HG02763 (cell line): ENCODE results near the gene PSMD5.
A peak's percentile ranks its signal among the peaks of the same experiment; 100 is the strongest.

Source experiments
- ATAC-seq: cut with Tn5 transposase; IDR thresholded peaks from one replicate; pipeline ENCODE4 v1.9.1; 2021; ENCODE audit warnings: mild to moderate bottlenecking, moderate library complexity; ENCODE audit not compliant: unreplicated experiment

The PSMD5 gene

DNA sequence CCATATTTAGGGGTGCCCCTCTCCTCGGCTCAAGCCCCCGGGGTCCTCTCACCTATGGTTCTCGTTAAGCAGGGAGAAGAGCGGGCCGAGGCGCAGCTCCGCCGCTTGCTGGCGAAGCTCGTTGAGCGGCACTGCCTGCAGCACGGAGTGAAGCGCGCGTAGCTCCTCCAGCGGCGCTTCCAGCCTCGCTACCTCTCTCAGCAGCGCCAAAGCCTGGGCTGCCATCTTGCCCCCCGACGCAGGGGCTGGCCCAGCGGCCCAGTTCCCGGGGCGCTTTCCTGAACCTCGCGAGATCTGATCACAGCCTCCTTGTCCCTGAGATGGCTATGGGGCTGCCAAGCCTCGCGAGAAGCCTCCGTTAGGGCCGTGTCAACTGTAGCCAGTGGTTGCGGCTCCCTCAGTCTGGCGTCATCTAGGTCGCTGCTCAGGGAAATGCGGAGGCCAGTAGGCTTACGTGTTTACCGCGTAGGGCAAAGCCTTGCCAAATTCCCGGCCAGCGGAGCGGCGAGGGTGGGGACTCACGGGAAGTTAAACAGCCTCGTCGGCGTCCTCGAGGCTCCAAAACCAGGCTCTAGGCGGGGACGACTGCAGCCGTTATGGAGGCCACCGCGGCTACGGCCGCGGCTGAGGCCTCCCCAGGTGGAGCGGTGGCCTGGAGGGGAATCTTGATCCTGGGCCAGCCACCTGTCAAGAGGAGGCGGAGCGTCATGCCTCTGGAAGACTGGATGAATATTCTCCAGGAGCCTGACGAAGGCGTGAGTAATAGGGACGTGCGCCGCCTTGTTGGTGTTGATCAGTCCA is at the start of gene PSMD5:
Gene PSMD5 (minus strand): TSS at position 238 of the 801 bp plus-strand sequence. CDS start 13 bp downstream, at position 225.
- peak; percentile 98 for ATAC-seq

DNA sequence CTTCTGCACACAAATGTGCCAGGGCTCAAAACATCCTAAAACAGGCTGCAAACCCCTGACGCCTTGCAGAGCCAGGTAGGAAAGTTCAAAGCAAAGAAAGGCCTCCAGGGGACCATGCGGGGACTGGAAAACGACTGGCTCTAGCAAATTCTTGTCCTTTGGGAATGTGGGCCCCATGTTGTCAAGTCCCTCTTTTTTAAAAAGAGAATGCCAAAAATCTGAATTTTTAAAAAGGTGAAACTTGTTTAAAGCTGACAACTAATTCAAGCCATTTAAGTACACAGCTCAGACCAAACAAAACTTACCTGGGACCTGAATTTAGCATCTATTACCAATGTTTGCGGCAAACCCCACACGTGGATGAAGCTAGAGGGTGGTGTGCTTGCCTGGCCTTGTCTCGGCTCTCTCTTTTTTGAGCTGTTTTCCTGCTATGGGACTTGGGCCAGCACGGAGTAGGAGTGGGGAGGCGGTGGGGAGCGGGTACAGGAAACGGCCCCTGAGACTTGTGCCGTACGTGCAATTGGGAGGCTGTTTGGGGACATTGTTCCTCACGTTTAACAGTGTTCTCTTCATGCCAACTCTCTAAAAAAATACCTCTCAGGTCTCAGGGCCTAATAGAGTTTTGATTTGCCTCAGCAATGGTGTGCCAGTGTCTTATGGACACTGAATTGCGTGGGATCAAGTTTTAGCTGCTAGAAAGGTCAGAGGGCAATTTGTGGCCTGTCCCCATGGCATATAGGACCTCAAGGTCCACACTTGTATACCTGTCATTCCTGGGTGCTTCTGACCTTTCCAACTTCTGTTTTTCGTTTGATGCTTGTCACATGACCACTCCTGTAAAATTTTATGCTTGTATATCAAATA is 49.4 kb upstream of the PSMD5 start:
- peak; percentile 30 for ATAC-seq

DNA sequence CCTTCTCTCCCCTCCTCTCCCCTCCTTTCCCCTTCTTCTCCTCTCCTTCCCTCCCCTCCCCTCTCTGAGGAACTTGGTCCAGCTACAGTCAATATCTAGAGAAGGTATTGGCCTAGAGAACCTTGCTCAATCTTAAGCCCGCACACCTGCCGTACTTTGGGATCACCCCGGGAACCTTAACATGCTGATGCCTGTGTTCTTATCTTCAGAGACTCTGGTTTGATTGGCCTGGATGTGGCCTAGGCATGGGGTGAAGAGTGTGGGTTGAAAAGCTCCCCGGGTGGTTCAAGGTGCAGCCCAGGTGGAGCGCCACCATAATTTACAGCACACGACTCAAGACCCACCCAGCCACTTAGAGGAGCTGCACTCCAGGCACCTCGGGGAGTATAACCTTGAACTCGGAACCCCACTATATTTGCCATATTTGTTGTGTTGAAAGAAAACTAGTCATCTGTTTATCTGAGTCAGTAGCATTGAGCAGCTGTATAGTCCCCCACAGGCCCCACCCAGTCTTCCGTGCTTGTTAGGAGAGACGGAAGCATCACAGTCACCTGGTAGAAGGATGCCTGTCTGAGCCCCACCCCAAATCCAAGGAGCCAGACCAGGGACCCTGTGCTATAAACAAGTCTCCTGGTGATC is 48.6 kb upstream of the PSMD5 start:
- ATAC-seq: no peak

DNA sequence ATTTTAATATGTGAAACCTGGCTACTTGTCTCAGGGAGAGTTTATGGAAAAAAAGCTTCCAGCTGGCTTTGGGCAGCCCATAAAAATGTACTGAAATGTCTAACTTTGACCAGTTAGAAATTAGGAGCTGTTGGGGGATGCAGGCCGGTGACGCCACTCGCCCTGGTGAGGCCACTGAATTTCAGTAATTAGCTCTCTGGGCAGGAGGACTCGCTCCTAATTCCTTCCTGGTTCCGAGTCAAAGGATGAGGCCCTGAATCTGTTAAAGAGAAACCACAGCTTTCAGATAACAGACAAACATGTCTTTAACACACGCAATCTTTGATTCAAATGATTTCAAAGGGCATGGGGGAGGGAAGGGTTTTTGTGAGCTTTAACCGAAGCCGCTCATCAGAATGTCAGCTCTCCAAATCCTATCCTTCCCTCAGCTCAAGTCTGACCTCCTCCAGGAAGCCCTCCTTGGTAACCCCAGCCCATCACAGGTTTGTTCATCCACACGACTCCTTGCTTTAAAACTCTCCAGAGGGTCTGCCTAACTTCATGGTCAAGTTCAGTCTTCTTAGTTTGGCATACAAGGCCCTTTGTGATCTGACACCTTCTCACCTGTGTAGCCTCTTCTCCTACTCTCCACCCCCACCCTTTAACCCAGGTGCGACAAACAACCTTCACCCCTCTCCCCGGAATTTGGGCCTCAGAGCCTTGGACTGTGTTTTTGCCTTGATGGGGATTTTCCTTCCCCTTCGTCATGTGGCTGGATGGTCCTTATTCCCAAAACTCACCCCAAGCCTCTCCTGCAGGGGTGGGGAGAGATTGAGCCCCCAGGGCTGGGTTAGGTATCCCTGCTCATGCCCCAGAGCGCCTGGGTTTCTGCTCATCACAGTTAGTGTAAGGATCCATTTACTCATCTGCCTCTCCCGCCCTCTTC is 47.9 kb upstream of the PSMD5 start:
- ATAC-seq: no peak

DNA sequence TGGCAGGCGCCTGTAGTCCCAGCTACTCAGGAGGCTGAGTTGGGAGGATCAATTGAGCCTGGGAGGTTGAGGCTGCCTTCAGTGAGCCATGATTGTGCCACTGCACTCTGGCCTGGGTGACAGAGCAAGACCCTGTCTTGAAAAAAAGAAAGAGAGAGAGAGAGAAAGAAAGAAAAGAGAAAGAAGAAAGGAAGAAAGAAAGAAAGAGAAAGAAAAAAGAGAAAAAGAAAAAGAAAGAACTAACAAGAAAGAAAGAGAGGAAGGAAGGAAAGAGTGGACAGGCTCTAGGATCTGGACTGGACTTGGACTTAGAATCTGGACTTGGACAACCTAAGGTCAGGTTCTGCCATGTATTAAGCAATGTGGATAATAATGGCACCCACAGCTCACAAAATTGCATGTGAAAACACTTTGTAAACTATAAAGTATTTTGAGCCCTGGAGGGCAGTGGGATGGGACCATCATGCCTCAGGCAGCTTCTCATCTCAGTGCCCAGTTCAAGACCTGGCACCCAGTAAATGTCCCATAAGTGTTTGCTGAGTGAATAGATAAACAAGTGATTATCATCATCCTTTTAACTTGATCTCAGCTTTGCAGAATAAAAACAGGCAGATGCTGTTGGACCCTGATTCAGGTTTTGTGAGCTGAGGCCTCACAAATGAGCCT is 47.0 kb upstream of the PSMD5 start:
- no peak for ATAC-seq

DNA sequence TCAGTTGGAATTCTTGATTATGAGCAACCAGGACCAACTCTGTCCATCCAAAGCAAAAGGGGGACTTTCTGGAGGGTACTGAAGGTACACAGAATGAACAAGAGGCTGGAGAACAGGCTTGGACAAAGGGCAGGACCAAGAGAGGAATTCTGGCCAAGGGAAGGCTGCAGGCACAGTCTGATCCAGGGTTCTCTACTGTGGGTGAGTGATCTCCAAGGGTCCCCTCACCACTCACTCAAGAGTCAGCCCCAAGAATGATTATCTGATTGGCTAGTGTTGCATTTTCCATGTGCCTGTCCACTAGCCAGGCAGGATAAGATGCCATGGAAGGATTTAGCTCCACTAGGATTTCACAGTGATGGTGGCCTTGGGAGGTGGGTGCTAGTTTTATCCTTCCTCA is 45.9 kb upstream of the PSMD5 start:
- no peak for ATAC-seq

DNA sequence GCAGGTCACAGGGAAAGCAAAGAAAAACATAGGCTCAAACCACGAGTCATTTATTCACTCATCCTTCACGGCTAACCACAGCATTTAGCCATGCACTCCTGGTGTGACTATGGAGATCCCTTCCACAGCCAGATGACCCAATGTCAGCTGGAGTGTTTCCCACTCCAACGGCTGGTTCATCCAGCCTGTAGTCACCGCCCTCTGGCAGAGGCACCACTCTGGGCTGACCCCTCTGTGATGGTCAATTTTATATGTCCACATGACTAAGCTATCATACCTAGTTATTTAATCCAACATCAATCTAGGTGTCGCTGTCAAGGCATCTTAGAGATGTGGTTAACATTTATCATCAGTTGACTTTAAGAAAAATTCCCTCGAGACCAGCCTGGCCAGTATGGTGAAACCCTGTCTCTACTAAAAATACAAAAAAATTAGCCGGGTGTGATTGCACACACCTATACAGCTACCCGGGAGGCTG is 43.8 kb upstream of the PSMD5 start:
- no peak for ATAC-seq

DNA sequence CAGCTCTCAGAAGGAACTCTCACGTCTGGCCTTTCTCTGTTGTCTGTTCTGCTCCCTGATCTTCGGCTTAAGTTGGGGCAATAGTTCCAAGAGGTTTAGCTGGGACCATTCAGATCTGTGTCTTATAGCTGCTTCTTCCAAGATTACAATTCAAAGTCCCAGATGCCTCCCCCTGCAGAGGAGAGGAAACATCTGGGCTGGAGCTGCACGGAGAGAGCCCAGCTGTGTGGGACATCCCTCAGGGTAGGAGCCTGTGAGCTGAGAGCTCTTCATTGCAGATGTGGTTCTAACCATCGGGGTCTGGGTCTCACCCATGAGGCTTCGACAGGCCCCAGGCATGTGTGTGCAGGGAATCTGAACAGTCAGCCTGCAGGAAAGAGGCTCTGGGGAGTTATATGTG is 43.2 kb upstream of the PSMD5 start:
- no peak for ATAC-seq

DNA sequence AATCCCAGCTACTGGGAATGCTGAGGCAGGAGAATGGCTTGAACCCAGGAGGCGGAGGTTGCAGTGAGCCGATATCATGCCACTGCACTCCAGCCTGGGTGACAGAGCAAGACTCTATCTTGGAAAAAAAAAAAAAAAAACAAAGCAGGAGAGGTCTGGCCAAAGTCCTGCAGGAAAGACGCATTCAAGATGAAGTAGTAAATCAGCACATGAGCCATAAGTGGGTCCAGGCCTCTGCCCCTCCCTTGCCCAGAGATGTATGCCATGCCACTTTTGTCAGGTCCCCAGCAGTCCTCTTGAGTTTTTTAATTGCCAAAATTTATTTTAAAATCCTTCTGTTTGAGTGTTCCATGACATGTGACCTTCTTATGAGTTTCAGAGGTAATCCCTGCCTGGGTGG is 42.7 kb upstream of the PSMD5 start:
- ATAC-seq: no peak

DNA sequence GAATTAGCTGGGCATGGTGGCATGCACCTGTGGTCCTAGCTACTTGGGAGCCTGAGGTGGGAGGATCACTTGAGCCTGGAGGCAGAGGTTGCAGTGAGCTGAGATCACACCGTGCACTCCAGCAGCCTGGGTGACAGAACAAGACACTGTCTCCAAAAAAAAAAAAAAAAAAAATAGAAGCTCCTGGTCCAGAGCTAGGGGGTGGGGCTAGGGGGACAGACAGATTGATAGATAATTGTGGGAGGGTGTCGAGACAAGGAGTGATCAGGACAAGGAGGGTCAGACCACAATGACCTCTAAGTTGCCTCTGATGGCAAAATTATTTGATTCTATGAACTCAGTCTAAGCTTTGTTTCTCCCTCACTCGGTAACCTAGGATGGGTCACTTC is 40.9 kb upstream of the PSMD5 start:
- ATAC-seq: no peak

DNA sequence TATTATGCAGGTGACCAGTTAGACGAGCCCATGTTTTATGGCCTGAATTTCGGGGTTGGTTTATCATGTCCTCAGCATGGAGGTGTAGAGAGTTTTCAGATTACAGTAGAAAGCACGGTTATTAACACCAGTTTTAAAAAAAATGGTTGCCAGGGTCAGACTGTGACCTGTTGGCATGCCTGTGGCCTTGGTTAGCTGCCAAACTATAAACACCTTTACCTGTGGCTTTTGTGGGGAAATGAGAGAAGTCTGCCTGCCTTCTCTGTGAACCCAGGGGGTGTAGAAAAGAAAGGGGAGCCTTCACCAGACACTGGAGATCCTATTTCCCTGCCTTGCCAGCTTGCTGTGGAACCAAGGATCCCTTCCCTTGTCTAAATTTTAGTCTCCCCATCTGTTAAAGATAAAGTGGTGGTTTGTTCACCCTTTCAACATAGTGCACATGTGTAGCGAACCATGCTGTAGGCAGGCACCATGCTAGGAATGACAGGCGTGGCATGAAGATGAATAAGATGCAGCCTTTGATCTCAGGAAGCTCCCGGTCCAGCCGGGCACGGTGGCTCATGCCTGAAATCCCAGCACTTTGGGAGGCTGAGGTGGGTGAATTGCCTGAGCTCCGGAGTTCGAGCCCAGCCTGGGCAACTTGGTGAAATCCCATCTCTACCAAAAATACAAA is 40.3 kb upstream of the PSMD5 start:
- ATAC-seq: no peak

DNA sequence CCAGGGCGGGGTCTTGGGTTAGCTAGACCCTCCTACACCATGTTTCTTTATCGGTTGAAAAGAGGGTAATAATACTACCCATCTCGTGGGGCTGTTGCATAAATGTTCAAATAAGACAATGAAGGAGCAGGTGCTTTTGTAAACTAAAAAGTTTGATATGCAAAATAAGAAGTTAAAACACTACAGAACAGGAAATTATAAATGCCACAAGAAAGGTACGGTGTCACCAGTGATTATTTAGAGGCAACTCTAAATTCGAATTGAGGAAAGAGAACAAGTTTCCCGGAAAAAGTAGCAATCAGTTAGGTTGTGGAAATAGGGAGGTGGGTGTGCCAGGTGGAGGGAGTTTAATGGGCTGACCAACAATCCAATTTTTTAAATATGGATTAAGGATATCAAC is 36.7 kb upstream of the PSMD5 start:
- no peak for ATAC-seq

DNA sequence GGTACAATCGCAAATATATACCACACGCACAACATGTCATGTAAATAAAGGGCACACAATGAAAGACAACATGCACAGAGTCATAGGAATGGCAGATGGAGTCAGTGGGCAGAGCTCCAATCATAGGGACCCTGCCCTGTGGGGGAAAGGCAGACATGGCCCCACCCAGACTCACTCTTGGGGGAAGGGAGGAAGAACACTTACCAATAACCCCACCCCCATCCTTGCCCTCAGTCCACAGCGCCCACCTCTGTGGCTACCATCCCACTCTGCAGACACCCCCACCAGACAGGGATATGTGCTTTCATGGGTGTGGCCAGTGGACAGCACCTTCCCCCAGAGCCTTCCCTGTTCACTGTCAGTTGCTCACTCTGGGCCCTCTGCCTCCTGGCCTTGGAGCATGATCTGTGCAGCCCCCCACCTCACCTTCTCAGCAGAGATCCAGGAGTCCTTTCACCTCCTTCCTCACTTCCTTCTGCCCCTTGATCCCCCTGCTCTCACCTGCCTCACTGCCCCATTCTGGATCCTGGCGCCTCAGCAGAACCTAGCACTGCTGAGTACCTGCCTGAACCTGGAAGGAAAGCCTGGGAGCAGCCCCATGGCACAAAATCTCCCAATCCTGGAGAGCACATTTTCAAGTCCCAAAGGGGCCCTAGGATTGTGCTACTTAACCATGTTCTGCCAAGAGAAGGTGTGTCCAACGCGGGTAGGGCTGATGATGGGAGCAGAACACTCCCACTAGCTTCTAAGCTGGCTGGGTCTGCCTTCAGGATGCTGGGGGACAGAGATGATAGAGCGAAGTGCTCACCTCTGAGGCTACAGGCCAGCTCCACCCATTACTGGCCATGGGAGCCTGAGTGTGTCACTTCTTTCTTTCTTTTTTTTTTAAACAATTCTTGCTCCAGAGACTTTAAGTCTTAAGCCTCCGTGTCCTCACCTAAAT is 35.7 kb upstream of the PSMD5 start:
- ATAC-seq: no peak

DNA sequence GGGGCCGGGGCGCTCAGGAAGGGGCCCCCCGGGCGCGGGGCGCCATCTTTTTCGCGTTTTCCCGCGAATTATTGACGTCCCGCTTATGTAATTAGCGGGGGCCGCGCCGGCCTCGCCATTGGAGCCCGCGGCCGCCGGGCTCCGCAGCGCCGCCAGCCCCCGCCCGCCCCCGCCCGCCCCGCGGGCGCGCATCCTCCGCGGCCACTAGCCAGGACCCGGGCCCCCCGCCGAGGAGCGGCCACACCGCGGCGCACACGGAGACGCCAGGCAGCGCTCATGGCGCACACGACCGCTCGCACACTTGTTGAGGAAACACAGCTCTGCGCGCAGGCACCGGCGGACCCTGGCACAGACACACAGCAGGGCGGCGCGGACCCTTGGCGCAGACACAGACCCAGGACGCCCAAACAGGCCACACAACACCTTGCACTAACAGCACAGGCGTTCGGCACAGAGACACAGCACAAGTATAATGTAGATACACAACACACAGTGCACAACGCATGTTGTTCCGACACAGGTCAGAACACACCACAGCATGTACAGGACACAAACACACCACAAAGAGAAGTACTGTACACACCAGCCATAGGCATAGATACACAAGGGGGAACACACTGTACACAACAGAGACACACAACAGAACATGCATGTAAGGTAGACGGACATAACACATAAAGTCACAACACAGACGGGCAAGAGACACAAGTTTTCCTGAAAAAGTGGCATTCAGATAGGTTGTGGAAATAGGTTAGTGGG is 34.7 kb upstream of the PSMD5 start:
- ATAC-seq: peak; percentile 41

DNA sequence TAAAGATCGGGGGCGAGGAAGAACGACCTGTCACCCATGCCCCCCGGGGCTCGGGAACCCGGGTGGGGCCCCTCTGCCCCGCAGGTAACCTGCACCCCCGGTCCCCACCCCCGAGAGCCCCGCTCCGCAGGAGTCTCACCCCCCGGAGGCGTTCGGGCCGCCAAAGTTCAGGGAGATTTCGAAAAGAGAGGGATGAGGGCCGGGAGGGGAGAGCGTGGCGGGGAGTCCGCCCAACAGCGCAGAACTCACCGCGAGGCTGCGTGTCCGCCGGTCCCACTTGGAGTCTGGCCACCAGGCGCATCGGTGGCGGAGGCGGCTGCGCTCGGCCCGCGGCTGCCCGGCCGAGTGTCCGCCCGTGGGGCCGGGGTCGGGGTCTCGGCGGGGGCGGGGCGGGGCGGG is 34.1 kb upstream of the PSMD5 start, which contains the start of gene PHF19:
Gene PHF19 (minus strand): TSS at position 347 of the 399 bp plus-strand sequence. CDS start 2,447 bp downstream, outside the sequence.
- peak; percentile 6 for ATAC-seq

DNA sequence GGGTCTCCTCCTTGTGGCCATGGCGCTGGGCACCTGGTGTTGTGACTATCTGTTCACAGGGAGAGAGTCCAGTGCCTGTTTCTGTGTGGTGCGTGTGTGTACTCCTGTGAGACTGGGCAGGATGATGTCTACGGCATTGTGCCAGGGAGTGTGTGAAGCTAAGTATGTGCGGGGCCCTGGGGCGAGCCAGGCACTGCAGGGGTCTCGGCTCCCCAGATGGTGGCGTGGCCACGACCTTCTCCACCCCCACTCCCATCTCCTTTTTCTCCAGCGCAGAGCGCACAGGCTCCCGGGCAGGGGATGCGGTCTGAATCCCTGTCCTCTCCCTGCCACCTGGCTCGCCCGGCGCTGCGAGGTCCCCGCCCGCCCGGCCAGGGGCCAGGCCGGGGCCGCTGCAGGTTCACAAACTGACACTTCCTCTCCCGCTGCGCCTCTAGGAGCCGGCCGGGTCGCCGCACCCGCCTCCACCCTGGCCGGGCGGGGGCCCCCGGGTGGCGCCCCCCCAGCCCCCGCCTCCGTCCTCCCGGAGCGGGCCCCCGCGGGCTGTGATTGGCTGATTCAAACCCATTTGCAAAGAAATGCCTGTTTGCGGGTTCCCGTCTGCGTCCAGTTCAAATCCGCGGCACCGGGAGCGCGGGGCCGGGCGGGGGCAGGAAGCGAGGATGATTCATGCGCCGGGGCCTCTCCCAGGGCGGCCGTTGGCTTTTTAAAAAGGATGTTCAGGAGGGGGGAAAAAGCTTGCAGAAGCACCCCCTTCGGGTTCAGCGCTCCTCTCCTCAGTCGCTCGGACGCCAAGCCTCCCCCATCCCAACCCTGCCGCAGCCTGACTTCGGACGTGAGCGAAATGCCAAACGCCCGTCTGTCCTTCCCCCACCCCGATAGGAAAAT is 33.5 kb upstream of the PSMD5 start:
- peak; percentile 61 for ATAC-seq

DNA sequence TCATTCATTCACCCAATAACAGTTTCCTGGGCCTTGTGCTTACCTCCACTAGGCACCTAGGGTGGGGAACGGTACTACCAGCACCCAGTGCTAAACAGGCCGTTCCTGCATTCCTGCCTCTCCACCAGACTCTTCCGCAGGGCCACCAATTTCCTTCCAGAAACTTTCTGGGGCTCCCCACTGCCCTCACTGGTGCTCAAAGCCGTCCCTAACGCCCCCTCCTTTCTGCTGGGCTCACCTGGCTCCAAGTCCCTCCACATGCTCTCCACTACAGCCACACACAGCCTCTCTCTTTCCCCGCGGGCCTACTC is 32.9 kb upstream of the PSMD5 start:
- no peak for ATAC-seq
